ENCODE results near the gene PAF1.

Gene PAF1

GRCh38 chr19:39411081-39411831 lies 20.4 kb upstream of the PAF1 start:
- no peak for TF ChIP-seq CTCF (IDR thresholded peaks at IDR 0.05; ENCODE audit: low read depth, low read length)
- DNase-seq (ENCODE audit: extremely low read depth, low read depth): peak; percentile 67

GRCh38 chr19:39410831-39411080 lies 19.9 kb upstream of the PAF1 start:
- no peak for DNase-seq (ENCODE audit: extremely low read depth, low read depth)

GRCh38 chr19:39410017-39410830 lies 19.3 kb upstream of the PAF1 start:
- no peak for TF ChIP-seq CTCF (IDR thresholded peaks at IDR 0.05; ENCODE audit: low read depth, low read length)
- DNase-seq (ENCODE audit: extremely low read depth, low read depth): no peak

More at GRCh38 chr19:39410831-39411080, 19.9 kb upstream of the PAF1 start:
- TF ChIP-seq CTCF (IDR thresholded peaks at IDR 0.05; ENCODE audit: low read depth, low read length): no peak

- TF ChIP-seq CTCF (IDR thresholded peaks at IDR 0.05; ENCODE audit: low read depth, low read length): no peak
- no peak for DNase-seq (ENCODE audit: extremely low read depth, low read depth)
Observed at GRCh38 chr19:39409208-39410016, 18.5 kb upstream of the PAF1 start.

- no peak; the same call in 1 of the 2 replicates for TF ChIP-seq CTCF (IDR thresholded peaks at IDR 0.05; ENCODE audit: low read depth, low read length)
- DNase-seq (ENCODE audit: extremely low read depth, low read depth): no peak
Observed at GRCh38 chr19:39408392-39409207, 17.7 kb upstream of the PAF1 start.

GRCh38 chr19:39407660-39408391 lies 16.9 kb upstream of the PAF1 start:
- no peak for DNase-seq (ENCODE audit: extremely low read depth, low read depth)
- TF ChIP-seq CTCF (IDR thresholded peaks at IDR 0.05; ENCODE audit: low read depth, low read length): no peak

All from AG09319 (cell line).